Activated CD8-positive, alpha-beta memory T cell treated with anti-CD3 and anti-CD28 coated beads, Interleukin-2, amount 10 ng/mL, durations not matched to agents 7 days and 5 days (primary cell): Measurements from ENCODE around the gene CPT1A. TPM values are rescaled to one million over a fixed set of nuclear protein-coding genes. Genes with fewer than 3 reads are reported as not detected.
A peak's percentile ranks its signal among the peaks of the same experiment; 100 is the strongest.

Experiments
- ATAC-seq: fragments of 150-1000 bp; cut with Tn5 transposase; one replicate; pipeline ENCODE4 v1.10.0; 2021; ENCODE audit warnings: moderate library complexity
- CTCF ChIA-PET: fragments of 350-600 bp; sonication (Branson Sonifier 250); formaldehyde crosslinking; loops from one replicate; lab custom pipeline; 2021; ENCODE audit warnings: antibody characterized with exemption; lab: Charles Lee
- DNase-seq: peaks from one replicate; pipeline ENCODE4 v3.0.0-alpha.2; 2020
- H3K27ac Mint-ChIP-seq: one replicate; pipeline ENCODE4 v1.8.0; 2021; ENCODE audit warnings: mild to moderate bottlenecking, mixed read lengths
- H3K27me3 Mint-ChIP-seq: one replicate; pipeline ENCODE4 v1.8.0; 2021; ENCODE audit warnings: mixed read lengths
- H3K36me3 Mint-ChIP-seq: one replicate; pipeline ENCODE4 v1.8.0; 2021; ENCODE audit warnings: mild to moderate bottlenecking, mixed read lengths
- H3K4me1 Mint-ChIP-seq: one replicate; pipeline ENCODE4 v1.8.0; 2021; ENCODE audit warnings: mixed read lengths
- H3K4me3 Mint-ChIP-seq: one replicate; pipeline ENCODE4 v1.8.0; 2021; ENCODE audit warnings: mild to moderate bottlenecking, moderate library complexity, mixed read lengths
- H3K9me3 Mint-ChIP-seq: one replicate; pipeline ENCODE4 v1.8.0; 2022; ENCODE audit warnings: low read depth, mixed read lengths
- total RNA-seq, 2 experiments: library from RNA; stranded (reverse); gene quantifications; one replicate each; pipeline ENCODE4 v1.2.3, GENCODE V29; 2021

Gene CPT1A
- total RNA-seq, 2 experiments from 2014 or later = 36.4 to 46.1 TPM

DNA sequence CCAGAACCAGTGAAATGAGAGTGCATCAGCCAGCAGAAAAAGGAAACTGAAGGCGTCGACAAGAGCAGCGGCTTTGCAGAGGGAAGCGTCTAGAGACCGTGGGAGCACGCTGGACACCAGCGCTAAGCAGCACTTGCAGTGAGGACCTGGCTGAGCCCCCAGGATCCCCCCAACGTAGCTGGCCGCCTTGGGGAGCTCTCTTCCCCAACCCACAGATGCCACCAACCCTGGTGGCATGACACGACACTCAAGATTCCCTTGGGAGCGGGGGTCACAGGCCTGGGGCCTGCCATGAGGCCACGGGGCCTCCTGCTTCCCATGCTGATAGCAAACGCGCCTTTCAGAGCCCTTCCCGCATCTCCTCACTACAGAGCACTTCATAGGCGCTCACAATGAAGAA is 77.0 kb downstream of the CPT1A start:
- Mint-ChIP-seq H3K36me3 (peaks cover 9% of the 10 kb centered on the region), H3K9me3 (no peaks in the 10 kb centered on the region)
- DNase-seq = no peak

DNA sequence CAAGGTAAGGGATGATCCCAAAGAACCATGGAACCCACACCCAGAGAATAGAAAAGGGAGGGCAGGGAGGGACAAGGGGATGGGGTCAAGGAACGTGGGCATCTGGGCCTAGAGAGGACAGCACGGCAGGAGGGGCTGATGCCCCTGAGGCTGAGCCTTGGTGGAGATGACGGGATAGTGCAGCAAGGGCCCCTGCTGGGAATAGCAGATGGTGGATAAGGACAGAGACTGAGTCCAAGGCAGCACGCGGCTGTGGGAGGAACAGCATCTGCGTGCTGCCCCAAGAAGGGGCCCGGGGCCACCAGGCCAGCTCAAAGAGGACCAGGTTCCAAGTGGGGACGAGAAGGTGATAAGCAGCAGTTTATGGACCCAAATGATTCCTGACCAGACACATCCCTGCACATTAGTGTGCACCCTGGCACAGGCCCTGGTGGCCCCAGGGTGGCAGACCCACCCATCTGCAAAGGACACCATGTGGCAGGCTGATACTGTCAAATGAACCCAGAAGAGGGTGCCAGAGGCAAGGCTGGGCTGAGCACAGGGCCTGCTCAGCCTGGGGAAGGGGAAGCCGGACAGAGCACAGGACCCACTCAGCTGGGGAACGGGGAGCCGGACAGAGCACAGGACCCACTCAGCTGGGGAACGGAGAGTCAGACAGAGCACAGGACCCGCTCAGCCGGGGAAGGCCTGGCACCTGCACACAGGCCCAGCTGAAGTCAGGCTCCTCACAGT is 77.6 kb downstream of the CPT1A start:
- H3K4me3 Mint-ChIP-seq = no peak overlapping the region
- DNase-seq = no peak
- no peak overlapping the region for H3K27ac Mint-ChIP-seq
- no peaks in the 10 kb centered on the region for H3K27me3 Mint-ChIP-seq
- peaks cover 3% of the 10 kb centered on the region for H3K4me1 Mint-ChIP-seq
- peak; percentile 30 for ATAC-seq
- peaks cover 13% of the 10 kb centered on the region for H3K36me3 Mint-ChIP-seq
- CTCF ChIA-PET = no interaction called here
- H3K9me3 Mint-ChIP-seq = no peaks in the 10 kb centered on the region

More for the DNA sequence above, 77.0 kb downstream of the CPT1A start:
- peaks cover 3% of the 10 kb centered on the region for H3K4me1 Mint-ChIP-seq
- no peak overlapping the region for H3K4me3 Mint-ChIP-seq
- CTCF ChIA-PET = no interaction called here
- H3K27ac Mint-ChIP-seq = no peak overlapping the region
- no peak for ATAC-seq
- no peaks in the 10 kb centered on the region for H3K27me3 Mint-ChIP-seq

GRCh38 chr11:68763181-68763721 is 78.5 kb downstream of the CPT1A start:
- no peaks in the 10 kb centered on the region for H3K9me3 Mint-ChIP-seq
- ATAC-seq (no peak), DNase-seq (no peak)
- H3K27ac Mint-ChIP-seq = no peak overlapping the region
- H3K4me3 Mint-ChIP-seq = no peak overlapping the region
- CTCF ChIA-PET = no interaction called here
- H3K27me3 Mint-ChIP-seq = no peaks in the 10 kb centered on the region
- H3K4me1 Mint-ChIP-seq = peaks cover 3% of the 10 kb centered on the region
- H3K36me3 Mint-ChIP-seq = peaks cover 12% of the 10 kb centered on the region

DNA sequence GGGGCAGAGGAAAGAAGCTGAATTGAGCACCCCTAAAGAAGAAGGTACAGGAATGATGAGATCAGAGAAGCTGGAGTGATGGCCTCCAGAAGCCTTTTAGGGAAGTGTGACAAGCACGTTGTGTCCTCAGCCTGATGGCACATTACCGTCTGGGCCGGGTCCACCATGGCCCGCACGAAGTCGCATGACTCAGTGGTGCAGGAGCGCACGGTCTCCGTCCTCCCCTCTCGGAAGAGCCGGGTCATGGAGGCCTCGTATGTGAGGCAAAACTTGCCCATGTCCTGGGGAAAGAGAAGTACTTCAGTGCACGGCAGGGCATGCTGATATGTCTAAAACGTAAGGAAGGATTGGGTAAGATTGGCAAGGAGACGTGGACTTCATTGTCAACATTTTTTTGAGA is 79.2 kb downstream of the CPT1A start:
- DNase-seq (no peak), ATAC-seq (no peak)
- peaks cover 16% of the 10 kb centered on the region for H3K36me3 Mint-ChIP-seq
- H3K27me3 Mint-ChIP-seq = no peaks in the 10 kb centered on the region
- H3K4me3 Mint-ChIP-seq = no peak overlapping the region
- H3K27ac Mint-ChIP-seq = no peak overlapping the region
- no peaks in the 10 kb centered on the region for H3K9me3 Mint-ChIP-seq
- H3K4me1 Mint-ChIP-seq = peaks cover 3% of the 10 kb centered on the region
- CTCF ChIA-PET = no interaction called here

- DNase-seq = no peak
- no peaks in the 10 kb centered on the region for H3K27me3 Mint-ChIP-seq
- H3K9me3 Mint-ChIP-seq = no peaks in the 10 kb centered on the region
- H3K4me3 Mint-ChIP-seq = no peak overlapping the region
- no peak for ATAC-seq
- H3K4me1 Mint-ChIP-seq = peaks cover 3% of the 10 kb centered on the region
- H3K27ac Mint-ChIP-seq = no peak overlapping the region
- peaks cover 16% of the 10 kb centered on the region for H3K36me3 Mint-ChIP-seq
- CTCF ChIA-PET = no interaction called here
These were observed 79.9 kb downstream of the CPT1A start for GRCh38 chr11:68761801-68762200.

DNA sequence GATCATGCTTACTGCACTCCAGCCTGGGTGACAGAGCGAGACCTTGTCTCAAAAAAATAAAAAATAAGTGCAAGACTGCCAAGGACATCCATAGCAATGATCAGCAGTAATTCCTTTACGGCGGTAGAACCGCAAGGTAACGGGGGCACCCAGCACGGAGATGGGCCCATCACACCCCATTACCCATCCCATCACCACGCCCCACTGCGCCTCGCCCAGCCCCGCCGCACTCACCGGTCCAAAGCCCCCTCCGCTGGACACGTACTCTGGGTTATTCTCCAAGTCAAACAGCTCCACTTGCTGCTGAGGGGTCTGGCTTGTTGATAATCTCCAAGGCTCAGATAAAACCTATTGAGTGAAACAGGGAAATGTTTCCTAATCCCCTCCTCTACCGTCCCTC is 81.7 kb downstream of the CPT1A start:
- peaks cover 16% of the 10 kb centered on the region for H3K36me3 Mint-ChIP-seq
- H3K27ac Mint-ChIP-seq = no peak overlapping the region
- DNase-seq = no peak
- peaks cover 3% of the 10 kb centered on the region for H3K4me1 Mint-ChIP-seq
- no peaks in the 10 kb centered on the region for H3K27me3 Mint-ChIP-seq
- no peaks in the 10 kb centered on the region for H3K9me3 Mint-ChIP-seq
- no peak overlapping the region for H3K4me3 Mint-ChIP-seq
- CTCF ChIA-PET = no interaction called here
- ATAC-seq = no peak

DNA sequence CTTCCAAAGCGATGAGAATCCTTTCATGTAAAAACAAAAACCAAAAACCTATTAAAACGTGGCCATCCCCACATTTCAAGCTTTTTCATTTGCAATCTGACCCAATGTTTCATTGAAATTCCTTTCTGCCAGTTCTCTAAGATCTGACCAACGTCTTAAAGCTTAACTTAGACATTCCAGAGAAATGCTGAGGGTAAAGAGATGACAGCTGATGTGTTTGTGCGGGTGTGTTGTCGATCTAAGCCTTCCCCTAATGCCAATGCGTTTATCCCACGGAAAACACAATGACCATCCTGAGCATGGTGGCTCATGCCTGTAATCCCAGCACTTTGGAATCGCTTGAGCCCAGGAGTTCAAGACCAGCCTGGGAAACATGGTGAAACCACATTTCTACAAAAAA is 84.0 kb downstream of the CPT1A start:
- Mint-ChIP-seq H3K4me3 (no peak overlapping the region), H3K27me3 (no peaks in the 10 kb centered on the region), H3K27ac (no peak overlapping the region), H3K36me3 (peaks cover 19% of the 10 kb centered on the region), H3K4me1 (no peaks in the 10 kb centered on the region), H3K9me3 (no peaks in the 10 kb centered on the region)
- CTCF ChIA-PET = no interaction called here
- no peak for ATAC-seq
- no peak for DNase-seq

- Mint-ChIP-seq H3K9me3 (no peaks in the 10 kb centered on the region), H3K27me3 (no peaks in the 10 kb centered on the region), H3K36me3 (peaks cover 15% of the 10 kb centered on the region), H3K4me1 (peaks cover 2% of the 10 kb centered on the region), H3K4me3 (no peak overlapping the region), H3K27ac (no peak overlapping the region)
- CTCF ChIA-PET = interaction anchor here (0.6 kb wide), 1 partner anchor 46 kb away, joined by 3 read pairs; no protein-coding TSS in a partner anchor
- DNase-seq (no peak), ATAC-seq (no peak)
These were observed 85.4 kb downstream of the CPT1A start for GRCh38 chr11:68756171-68756766.

- Mint-ChIP-seq H3K4me3 (no peak overlapping the region), H3K36me3 (peaks cover 8% of the 10 kb centered on the region), H3K4me1 (peaks cover 4% of the 10 kb centered on the region), H3K9me3 (no peaks in the 10 kb centered on the region), H3K27ac (no peak overlapping the region), H3K27me3 (no peaks in the 10 kb centered on the region)
- ATAC-seq (no peak), DNase-seq (no peak)
- CTCF ChIA-PET = interaction anchor here (1.5 kb wide), 1 partner anchor 91 kb away, joined by 4 read pairs; no protein-coding TSS in a partner anchor
These were observed 88.4 kb downstream of the CPT1A start for GRCh38 chr11:68753300-68753699.

- peak; percentile 92 for ATAC-seq
- no peaks in the 10 kb centered on the region for H3K9me3 Mint-ChIP-seq
- H3K27me3 Mint-ChIP-seq = peaks cover 2% of the 10 kb centered on the region
- CTCF ChIA-PET = no interaction called here
- no peak within 1 kb of the TSS for H3K27ac Mint-ChIP-seq
- peak; percentile 95 for DNase-seq
- H3K4me1 Mint-ChIP-seq = peaks cover 4% of the 10 kb centered on the region
- peaks cover 3% of the 10 kb centered on the region for H3K36me3 Mint-ChIP-seq
- H3K4me3 Mint-ChIP-seq = peak within 1 kb of the TSS; percentile 48
These were observed 90.3 kb downstream of the CPT1A start, which contains the start of gene TESMIN for GRCh38 chr11:68751331-68751856. TSS of gene TESMIN (minus strand) at chr11:68751520. CDS start at chr11:68750660, 860 bp downstream.

DNA sequence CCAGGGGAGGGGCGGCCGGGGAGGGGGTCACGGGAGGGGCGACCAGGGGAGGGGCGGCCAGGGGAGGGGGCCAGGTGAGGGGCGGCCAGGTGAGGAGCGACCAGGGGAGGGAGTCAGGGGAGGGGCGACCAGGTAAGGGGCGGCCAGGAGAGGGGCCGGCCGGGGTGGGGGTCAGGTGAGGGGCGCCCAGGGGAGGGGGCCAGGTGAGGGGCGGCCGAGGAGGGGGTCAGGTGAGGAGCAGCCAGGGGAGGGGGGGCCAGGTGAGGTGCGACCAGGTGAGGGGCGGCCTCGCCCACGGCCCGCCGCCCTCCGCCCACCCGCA is 90.8 kb downstream of the CPT1A start:
- Mint-ChIP-seq H3K4me1 (peaks cover 4% of the 10 kb centered on the region), H3K27me3 (peaks cover 2% of the 10 kb centered on the region), H3K36me3 (peaks cover 3% of the 10 kb centered on the region), H3K9me3 (no peaks in the 10 kb centered on the region), H3K4me3 (no peak overlapping the region), H3K27ac (no peak overlapping the region)
- CTCF ChIA-PET = no interaction called here
- DNase-seq (no peak), ATAC-seq (no peak)

DNA sequence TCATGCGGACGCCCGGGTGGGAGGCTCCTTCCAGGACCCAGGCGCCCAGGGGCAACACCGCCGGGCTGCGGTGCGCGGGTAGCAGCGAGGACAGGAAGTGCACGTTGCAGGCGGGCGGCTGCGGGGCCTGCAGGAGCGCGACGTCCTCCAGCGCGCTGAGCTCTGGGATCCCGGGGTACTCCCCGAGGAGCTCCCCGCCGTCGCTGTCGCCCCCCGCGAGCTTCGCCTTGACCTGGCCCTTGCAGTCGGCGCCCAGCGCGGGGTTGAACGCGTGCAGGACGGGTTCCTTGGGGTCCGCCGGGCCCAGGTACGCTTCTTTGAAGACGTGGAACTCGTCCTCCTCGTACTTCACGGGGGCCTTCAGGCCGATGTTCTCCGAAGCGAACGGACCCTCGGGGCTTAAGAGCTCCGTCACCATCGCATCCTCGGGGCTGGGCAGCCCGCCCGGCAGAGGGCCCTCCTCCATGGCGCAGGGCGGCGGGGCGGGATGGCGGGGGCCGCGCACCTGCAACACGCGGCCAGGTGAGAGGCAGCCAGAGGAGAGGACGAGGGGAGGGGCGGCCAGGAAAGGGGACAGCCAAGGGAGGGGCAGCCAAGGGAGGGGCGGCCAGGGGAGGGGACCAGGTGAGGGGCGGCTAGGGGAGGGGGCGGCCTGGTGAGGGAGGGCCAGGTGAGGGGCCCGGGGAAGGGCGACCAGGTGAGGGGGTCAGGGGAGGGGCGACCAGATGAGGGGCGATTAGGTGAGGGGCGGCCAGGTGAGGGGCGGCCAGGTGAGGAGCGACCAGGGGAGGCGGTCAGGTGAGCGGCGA is 91.3 kb downstream of the CPT1A start:
- Mint-ChIP-seq H3K9me3 (no peaks in the 10 kb centered on the region), H3K36me3 (peaks cover 3% of the 10 kb centered on the region), H3K4me3 (no peak overlapping the region), H3K27ac (peak overlapping the region; percentile 25), H3K4me1 (peaks cover 4% of the 10 kb centered on the region), H3K27me3 (peaks cover 2% of the 10 kb centered on the region)
- ATAC-seq (no peak), DNase-seq (peak; percentile 44)
- CTCF ChIA-PET = interaction anchor here (1.2 to 1.5 kb wide), 2 partner anchors 16 to 93 kb away, joined by 3 to 4 read pairs; no protein-coding TSS in a partner anchor
